Measurements from ENCODE around the gene GLCCI1. TPM values are rescaled to one million over a fixed set of nuclear protein-coding genes. Genes with fewer than 3 reads are reported as not detected.

The GLCCI1 gene
- total and polyA plus RNA-seq, 11 donors: 1.5 to 10.8 (median 6.3) TPM

DNA sequence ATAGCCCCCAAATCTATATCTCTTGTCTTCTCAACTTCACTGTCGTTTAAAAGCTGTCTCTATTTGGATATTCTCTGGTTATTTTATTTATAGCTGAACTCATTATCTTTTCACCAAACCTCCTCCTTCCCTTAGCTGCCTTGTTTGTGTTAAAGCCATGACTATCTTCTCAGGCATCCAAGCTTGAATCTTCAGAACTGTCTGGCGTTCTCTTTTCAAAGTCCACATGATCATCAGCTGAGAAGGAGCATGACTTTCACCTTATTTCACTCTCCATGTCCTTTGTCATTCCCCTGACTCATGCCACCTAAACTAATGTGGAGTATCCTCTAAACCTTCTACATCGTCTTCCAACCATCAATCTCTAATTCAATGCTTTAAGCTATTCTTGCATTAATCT is 5.7 kb upstream of the GLCCI1 start:
- DNase-seq (no peak), ATAC-seq (no peak)
- no peak overlapping the region for H3K27ac ChIP-seq
- H3K9me3 ChIP-seq: no peaks in the 10 kb centered on the region
- peaks cover 0 to 6% (median 1%) of the 10 kb centered on the region in 12 donors for H3K4me1 ChIP-seq
- no peak overlapping the region for H3K4me3 ChIP-seq
- H3K36me3 ChIP-seq: no peaks in the 10 kb centered on the region
- WGBS, 4 donors: 81 to 91% (median 87%) methylated on average over 3 of the region's 3 CpGs
- TF ChIP-seq CTCF (IDR thresholded peaks at IDR 0.05): no peak
- no peak for TF ChIP-seq POLR2A (IDR thresholded peaks at IDR 0.05)
- intact Hi-C loops (cut with DNase I): loop anchor here in 4 of 10 donors (10.0 kb wide), 4 partner anchors 188 to 398 kb away; partner anchors contain the start of genes MIOS (in 1 of the 4) and UMAD1 (in 1 of the 4)
- H3K27me3 ChIP-seq: no peaks in the 10 kb centered on the region

GRCh38 chr7:7964250-7964649 is 4.3 kb upstream of the GLCCI1 start:
- Histone ChIP-seq H3K36me3 (no peaks in the 10 kb centered on the region), H3K9me3 (no peaks in the 10 kb centered on the region), H3K4me3 (no peak overlapping the region), H3K27ac (no peak overlapping the region), H3K27me3 (no peaks in the 10 kb centered on the region), H3K4me1 (peaks cover 0 to 9% (median 2%) of the 10 kb centered on the region in 12 donors)
- no peak for TF ChIP-seq POLR2A (IDR thresholded peaks at IDR 0.05)
- no peak for TF ChIP-seq CTCF (IDR thresholded peaks at IDR 0.05)
- WGBS, 4 donors: 78 to 91% (median 86%) methylated on average over 2 of the region's 2 CpGs
- no peak for ATAC-seq
- intact Hi-C loops (cut with DNase I): loop anchor here in 4 of 10 donors (10.0 kb wide), 4 partner anchors 189 to 399 kb away; partner anchors contain the start of genes MIOS (in 1 of the 4) and UMAD1 (in 1 of the 4)
- DNase-seq: no peak

- no peaks in the 10 kb centered on the region for H3K9me3 ChIP-seq
- peaks cover 0 to 9% (median 2%) of the 10 kb centered on the region in 12 donors for H3K4me1 ChIP-seq
- WGBS, 4 donors: 91 to 99% (median 95%) methylated on average over 2 of the region's 2 CpGs
- no peak for DNase-seq
- no peak for TF ChIP-seq POLR2A (IDR thresholded peaks at IDR 0.05)
- no peak for TF ChIP-seq CTCF (IDR thresholded peaks at IDR 0.05)
- intact Hi-C loops (cut with DNase I): loop anchor here in 5 of 10 donors (5.0 to 10.0 kb wide), 7 partner anchors 190 to 400 kb away; partner anchors contain the start of genes UMAD1 (in 2 of the 5) and MIOS (in 1 of the 5)
- no peak for ATAC-seq
- no peaks in the 10 kb centered on the region for H3K36me3 ChIP-seq
- no peak overlapping the region for H3K4me3 ChIP-seq
- no peaks in the 10 kb centered on the region for H3K27me3 ChIP-seq
- H3K27ac ChIP-seq: no peak overlapping the region
Measured at GRCh38 chr7:7964691-7965090, 3.9 kb upstream of the GLCCI1 start.

DNA sequence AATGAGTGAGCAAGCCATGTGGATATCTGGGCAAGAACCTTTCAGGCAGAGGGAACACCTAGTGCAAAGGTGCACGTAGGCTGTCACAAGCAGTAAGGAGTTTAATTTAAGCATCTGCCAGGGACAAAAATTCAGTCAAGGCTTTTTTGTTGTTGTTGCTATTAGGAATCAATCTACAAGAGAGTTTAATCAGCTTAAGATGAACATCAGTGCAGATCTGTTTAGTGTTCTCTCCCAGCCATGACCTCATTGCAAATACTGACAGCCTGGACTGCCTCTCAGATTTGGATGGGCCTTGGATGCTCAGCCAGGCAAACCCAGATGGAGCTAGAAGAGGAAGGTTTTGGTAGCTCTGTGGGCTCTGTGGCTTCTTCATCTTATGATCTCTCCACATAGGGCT is 3.3 kb upstream of the GLCCI1 start:
- Histone ChIP-seq H3K27ac (no peak overlapping the region), H3K9me3 (no peaks in the 10 kb centered on the region), H3K27me3 (no peaks in the 10 kb centered on the region), H3K4me3 (no peak overlapping the region), H3K36me3 (no peaks in the 10 kb centered on the region), H3K4me1 (peaks cover 0 to 10% (median 2%) of the 10 kb centered on the region in 12 donors)
- intact Hi-C loops (cut with DNase I): loop anchor here in 5 of 10 donors (5.0 to 10.0 kb wide), 7 partner anchors 190 to 400 kb away; partner anchors contain the start of genes UMAD1 (in 2 of the 5) and MIOS (in 1 of the 5)
- 87 to 96% (median 91%) methylated on average over 1 of the region's 1 CpG for WGBS, 4 donors
- no peak for ATAC-seq
- no peak for DNase-seq
- TF ChIP-seq POLR2A (IDR thresholded peaks at IDR 0.05) (no peak), CTCF (IDR thresholded peaks at IDR 0.05) (no peak)
